ENCODE measurements around the gene HHAT.
"Not testable (repeated sequence)": the region's sequence is repeated elsewhere in the genome, so short reads cannot be mapped to it uniquely, and the experiment has no call there.

The HHAT gene

DNA sequence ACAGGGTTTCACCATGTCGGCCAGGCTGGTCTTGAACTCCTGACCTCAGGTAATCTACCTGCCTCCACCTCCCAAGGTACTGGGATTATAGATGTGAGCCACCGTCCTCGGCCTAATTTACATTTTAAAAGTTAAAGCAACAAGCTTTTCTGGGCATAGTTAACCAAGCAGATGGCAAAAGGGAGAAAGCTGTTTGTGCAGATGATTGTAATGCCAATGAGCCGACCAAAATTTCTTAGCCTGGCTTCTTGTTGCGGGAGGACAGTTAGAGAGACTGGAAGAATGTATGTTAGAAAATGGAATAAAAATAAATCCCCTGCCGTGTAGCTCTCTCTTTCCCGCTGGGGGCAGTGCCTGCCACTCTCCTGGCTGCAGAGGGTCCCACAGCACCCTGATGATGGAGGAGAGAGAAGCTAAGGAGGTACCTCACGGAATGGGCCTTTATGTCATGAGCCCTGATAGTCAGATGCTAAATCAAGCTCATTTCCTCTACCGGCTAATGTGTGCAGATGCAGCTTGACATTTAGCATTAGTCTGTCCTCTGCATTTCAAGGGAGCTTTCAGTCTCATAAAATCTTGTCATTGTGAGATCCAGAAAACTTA, 87.2 kb downstream of the HHAT start:
- TF ChIP-seq, protein P1, sequence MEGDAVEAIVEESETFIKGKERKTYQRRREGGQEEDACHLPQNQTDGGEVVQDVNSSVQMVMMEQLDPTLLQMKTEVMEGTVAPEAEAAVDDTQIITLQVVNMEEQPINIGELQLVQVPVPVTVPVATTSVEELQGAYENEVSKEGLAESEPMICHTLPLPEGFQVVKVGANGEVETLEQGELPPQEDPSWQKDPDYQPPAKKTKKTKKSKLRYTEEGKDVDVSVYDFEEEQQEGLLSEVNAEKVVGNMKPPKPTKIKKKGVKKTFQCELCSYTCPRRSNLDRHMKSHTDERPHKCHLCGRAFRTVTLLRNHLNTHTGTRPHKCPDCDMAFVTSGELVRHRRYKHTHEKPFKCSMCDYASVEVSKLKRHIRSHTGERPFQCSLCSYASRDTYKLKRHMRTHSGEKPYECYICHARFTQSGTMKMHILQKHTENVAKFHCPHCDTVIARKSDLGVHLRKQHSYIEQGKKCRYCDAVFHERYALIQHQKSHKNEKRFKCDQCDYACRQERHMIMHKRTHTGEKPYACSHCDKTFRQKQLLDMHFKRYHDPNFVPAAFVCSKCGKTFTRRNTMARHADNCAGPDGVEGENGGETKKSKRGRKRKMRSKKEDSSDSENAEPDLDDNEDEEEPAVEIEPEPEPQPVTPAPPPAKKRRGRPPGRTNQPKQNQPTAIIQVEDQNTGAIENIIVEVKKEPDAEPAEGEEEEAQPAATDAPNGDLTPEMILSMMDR (IDR thresholded peaks at IDR 0.05; ENCODE audit: low read depth, low read length, missing control alignments) = no peak
- no peak for DNase-seq (ENCODE audit: extremely low read depth, low read depth)
- no peak overlapping the region for H3K4me3 ChIP-seq (replicated peaks; ENCODE audit: low read depth, low read length)

DNA sequence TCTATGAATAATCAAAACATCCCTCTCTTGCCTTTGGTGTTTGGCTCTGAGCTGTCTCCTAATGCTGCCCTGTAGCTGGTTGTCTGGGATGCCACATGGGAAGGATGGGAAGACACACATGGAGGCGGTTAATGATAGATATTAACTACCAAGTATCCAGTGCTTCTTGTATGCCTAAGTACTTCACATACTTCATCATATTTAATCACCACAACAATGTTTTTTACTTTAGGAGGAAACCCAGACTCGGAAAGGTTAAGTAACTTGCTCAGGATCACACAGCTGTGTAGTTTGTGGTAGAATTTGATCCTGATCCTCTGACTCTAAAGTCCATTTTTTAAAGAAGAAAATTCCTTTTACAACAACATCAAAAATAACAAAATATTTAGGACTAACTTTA, 88.0 kb downstream of the HHAT start:
- TF ChIP-seq, protein P1 (IDR thresholded peaks at IDR 0.05; ENCODE audit: low read depth, low read length, missing control alignments) = no peak
- no peak for DNase-seq (ENCODE audit: extremely low read depth, low read depth)
- no peak overlapping the region for H3K4me3 ChIP-seq (replicated peaks; ENCODE audit: low read depth, low read length)

DNA sequence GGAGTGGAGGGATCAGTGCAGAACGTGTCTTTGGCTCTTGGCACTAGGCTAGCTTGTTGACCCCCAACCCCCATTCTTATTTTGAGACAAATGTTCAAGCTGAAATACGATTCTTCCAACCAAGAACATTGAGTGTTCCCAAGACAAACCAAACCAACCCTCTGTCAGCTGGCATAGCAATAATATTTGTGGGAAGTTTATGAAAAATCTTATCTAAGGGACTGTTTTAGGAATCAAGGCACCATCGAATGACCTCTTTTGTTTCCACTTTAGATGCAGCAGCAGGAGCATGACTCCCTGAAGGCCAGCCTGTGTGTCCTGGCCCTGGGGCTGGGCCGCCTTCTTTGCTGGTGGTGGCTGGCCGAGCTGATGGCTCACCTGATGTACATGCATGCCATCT, 89.2 kb downstream of the HHAT start:
- no peak for DNase-seq (ENCODE audit: extremely low read depth, low read depth)
- H3K4me3 ChIP-seq (replicated peaks; ENCODE audit: low read depth, low read length) = no peak overlapping the region
- TF ChIP-seq, protein P1 (IDR thresholded peaks at IDR 0.05; ENCODE audit: low read depth, low read length, missing control alignments) = no peak

DNA sequence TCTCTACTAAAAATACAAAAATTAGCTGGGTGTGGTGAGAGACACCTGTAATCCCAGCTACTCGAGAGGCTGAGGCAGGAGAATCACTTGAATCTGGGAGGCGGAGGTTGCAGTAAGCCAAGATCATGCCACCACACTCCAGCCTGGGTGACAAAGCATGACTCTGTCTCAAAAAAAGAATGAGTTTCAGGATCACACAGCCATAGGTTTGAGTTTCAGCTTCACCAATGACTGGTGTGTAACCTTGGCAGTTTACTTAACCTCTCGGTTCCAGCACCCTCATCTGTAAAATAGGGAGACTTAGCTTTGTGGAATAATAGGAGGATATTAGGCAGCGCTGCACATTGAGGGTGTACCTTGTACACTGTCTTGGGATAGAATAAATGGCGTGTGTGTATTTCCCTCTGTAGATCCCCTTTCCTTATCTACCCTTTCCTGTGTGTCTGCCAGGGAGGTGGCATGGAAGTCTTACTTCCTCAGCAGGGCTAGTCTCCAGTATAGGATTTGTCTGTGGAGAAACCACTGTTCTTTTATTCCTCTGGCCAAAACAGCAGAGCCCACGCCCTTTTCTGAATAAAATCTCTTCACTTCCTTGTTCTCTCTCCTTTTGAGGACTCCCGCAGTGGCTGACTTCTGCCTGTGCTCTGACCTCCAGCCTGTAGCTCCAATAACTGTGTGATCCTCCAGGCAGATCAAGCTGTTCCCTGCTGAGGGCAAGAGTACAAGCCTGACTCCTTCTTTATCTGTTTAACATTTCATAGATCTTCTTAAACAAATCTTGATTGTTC, 90.4 kb downstream of the HHAT start:
- no peak overlapping the region for H3K4me3 ChIP-seq (replicated peaks; ENCODE audit: low read depth, low read length)
- DNase-seq (ENCODE audit: extremely low read depth, low read depth) = no peak
- TF ChIP-seq, protein P1 (IDR thresholded peaks at IDR 0.05; ENCODE audit: low read depth, low read length, missing control alignments) = no peak

DNA sequence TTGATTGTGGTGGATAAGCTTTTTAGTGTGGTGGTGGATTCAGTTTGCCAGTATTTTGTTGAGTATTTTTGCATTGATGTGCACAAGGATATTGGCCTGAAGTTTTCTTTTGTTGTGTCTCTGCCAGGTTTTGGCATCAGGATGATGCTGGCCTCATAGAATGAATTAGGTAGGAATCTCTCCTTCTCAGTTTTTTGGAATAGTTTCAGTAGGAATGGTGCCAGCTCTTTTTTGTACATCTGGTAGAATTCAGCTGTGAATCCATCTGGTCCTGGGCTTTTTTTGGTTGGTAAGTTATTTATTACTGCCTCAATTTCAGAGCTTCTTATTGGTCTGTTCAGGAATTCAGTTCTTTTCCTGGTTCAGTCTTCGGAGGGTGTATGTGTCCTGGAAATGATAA, 98.0 kb downstream of the HHAT start:
- H3K4me3 ChIP-seq (replicated peaks; ENCODE audit: low read depth, low read length); DNase-seq (ENCODE audit: extremely low read depth, low read depth): not testable (repeated sequence)

DNA sequence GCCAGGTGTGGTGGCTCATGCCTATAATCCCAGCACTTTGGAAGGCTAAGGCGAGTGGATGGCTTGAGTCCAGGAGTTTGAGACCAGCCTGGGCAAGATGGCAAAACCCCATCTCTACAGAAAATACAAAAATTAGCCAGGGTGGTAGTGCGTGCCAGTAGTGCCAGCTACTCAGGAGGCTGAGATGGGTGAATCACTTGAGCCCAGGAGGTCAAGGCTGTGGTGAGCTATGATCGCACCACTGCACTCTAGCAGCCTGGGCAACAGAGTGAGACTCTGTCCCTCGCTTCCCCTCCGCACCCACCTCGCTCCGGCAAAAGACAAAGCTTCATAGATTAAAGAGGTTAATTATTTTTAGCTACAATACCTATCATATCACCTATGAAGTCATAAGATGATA, 100.0 kb downstream of the HHAT start:
- TF ChIP-seq, protein P1 (IDR thresholded peaks at IDR 0.05; ENCODE audit: low read depth, low read length, missing control alignments) = no peak
- no peak overlapping the region for H3K4me3 ChIP-seq (replicated peaks; ENCODE audit: low read depth, low read length)
- no peak for DNase-seq (ENCODE audit: extremely low read depth, low read depth)

DNA sequence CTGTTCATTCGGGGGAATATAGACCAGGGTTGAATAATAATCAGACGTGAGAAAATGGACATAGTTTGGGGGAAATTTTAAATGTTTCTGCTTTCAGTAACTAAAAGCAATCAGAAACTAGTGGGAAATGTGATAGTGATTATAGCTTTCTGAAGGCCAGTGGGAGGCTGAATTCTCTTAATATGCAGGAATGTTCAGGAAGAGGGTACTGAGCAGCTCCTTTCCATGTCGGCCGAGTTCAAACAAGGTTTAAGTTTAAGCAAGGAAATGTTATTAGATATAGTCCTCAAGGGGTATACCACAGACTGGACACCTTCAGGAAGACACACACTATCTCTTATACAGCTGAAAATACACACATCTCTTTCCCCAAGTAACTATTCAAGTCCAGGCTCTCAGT, 105.5 kb downstream of the HHAT start:
- no peak overlapping the region for H3K4me3 ChIP-seq (replicated peaks; ENCODE audit: low read depth, low read length)
- DNase-seq (ENCODE audit: extremely low read depth, low read depth) = no peak
- TF ChIP-seq, protein P1 (IDR thresholded peaks at IDR 0.05; ENCODE audit: low read depth, low read length, missing control alignments) = no peak

Measured in HFF-Myc (cell line).